ENCODE data around the gene CCDC50.

GRCh38 chr3:191340966-191341365 is 11.8 kb downstream of the CCDC50 start:
- TF ChIP-seq CTCF (IDR thresholded peaks at IDR 0.05) (no peak), POLR2A (IDR thresholded peaks at IDR 0.05) (no peak)
